Transverse colon (tissue), 4 donors: ENCODE measurements around the gene GLOD4. TPM values are rescaled to one million over a fixed set of nuclear protein-coding genes. Genes with fewer than 3 reads are reported as not detected.

Experiments used
- DNase-seq: peaks from one replicate; pipeline ENCODE4 v3.0.0-alpha.2; 2019
- H3K27ac ChIP-seq, 4 donors: fragments of 200-600 bp; sonication (generic); 2 replicates each; pipeline ENCODE4 v1.5.1; 2016 to 2018; ENCODE audit warnings: inconsistent platforms in 4 of 4
- H3K27me3 ChIP-seq: fragments of 200-600 bp; sonication (generic); 2 replicates; pipeline ENCODE4 v1.5.1; 2017; ENCODE audit warnings: inconsistent platforms
- H3K36me3 ChIP-seq, 4 donors: fragments of 200-600 bp; sonication (generic); 2 replicates each; pipeline ENCODE4 v1.5.1; 2017 to 2019; ENCODE audit warnings: inconsistent platforms in 4 of 4
- H3K4me1 ChIP-seq, 4 donors: fragments of 200-600 bp; sonication (generic); 2 replicates each; pipeline ENCODE4 v1.5.1; 2017 to 2020; ENCODE audit warnings: inconsistent platforms in 4 of 4
- H3K4me3 ChIP-seq, 4 donors: fragments of 200-600 bp; sonication (generic); 1 replicate in 1 of 4; 2 replicates in 3 of 4; pipeline versions ENCODE4 v1.5.1 to v1.6.1; 2017 to 2019; ENCODE audit warnings: inconsistent platforms in 4 of 4
- H3K9me3 ChIP-seq, 2 donors: fragments of 200-600 bp; sonication (generic); 2 replicates each; pipeline ENCODE4 v1.5.1; 2017 to 2019; ENCODE audit warnings: inconsistent platforms in 2 of 2
- EP300 ChIP-seq: sonication (generic); formaldehyde crosslinking; IDR thresholded peaks from one replicate; pipeline ENCODE4 v1.6.1; 2017; ENCODE audit warnings: antibody characterized with exemption, low read depth
- POLR2A ChIP-seq: fragments of 450-650 bp; IDR thresholded peaks from one replicate; pipeline ENCODE4 v1.6.1; 2016; ENCODE audit warnings: antibody characterized with exemption, mild to moderate bottlenecking, moderate library complexity
- POLR2AphosphoS5 ChIP-seq, 3 donors: sonication (generic); formaldehyde crosslinking; IDR thresholded peaks; one replicate each; pipeline ENCODE4 v1.6.1; 2016; ENCODE audit warnings: antibody characterized with exemption in 3 of 3
- WGBS, 2 donors: methylation state at CpG; one replicate each; pipeline ENCODE4 v1.1.5; 2018; ENCODE audit warnings: low coverage in 1 of 2; 5-methylcytosine and 5-hydroxymethylcytosine counted together
- in situ Hi-C, 4 donors: fragments of 200-750 bp; cut with MboI; loops; one replicate each; pipeline versions ENCODE4 v1.15.0 to v1.15.1; 2017; ENCODE audit warnings: low sequenced_read_pairs in 3 of 4, low pct_ligation_motif_present in 1 of 4, low pct_unique_long_range_greater_than_20kb in 1 of 4
- intact Hi-C: fragments of 100-400 bp; cut with DNase I; formaldehyde crosslinking; loops from one replicate; pipeline ENCODE4 v1.15.1; 2023; ENCODE audit warnings: low total_unique reads
- total RNA-seq, 4 donors: library from RNA; depleted of rRNA; stranded (reverse); fragments of >200 nt; gene quantifications; one replicate each; pipeline ENCODE4 v1.1.0, GENCODE V29; 2016
- TF ChIP-seq, protein P1 (sequence below), 5 experiments: fragments of 200-600 bp in 3 of 5; fragments of 450-650 bp in 2 of 5; sonication (generic) in 3 of 5; IDR thresholded peaks; 1 replicate in 2 of 5; 2 replicates in 3 of 5; pipeline ENCODE4 v1.5.1; 2016 to 2017; ENCODE audit warnings: antibody characterized with exemption in 5 of 5, inconsistent platforms in 3 of 5, mild to moderate bottlenecking in 2 of 5, moderate library complexity in 1 of 5

GLOD4 gene
- total RNA-seq, 4 donors from 2014 or later = 65.5 to 124 (median 73.7) TPM

DNA sequence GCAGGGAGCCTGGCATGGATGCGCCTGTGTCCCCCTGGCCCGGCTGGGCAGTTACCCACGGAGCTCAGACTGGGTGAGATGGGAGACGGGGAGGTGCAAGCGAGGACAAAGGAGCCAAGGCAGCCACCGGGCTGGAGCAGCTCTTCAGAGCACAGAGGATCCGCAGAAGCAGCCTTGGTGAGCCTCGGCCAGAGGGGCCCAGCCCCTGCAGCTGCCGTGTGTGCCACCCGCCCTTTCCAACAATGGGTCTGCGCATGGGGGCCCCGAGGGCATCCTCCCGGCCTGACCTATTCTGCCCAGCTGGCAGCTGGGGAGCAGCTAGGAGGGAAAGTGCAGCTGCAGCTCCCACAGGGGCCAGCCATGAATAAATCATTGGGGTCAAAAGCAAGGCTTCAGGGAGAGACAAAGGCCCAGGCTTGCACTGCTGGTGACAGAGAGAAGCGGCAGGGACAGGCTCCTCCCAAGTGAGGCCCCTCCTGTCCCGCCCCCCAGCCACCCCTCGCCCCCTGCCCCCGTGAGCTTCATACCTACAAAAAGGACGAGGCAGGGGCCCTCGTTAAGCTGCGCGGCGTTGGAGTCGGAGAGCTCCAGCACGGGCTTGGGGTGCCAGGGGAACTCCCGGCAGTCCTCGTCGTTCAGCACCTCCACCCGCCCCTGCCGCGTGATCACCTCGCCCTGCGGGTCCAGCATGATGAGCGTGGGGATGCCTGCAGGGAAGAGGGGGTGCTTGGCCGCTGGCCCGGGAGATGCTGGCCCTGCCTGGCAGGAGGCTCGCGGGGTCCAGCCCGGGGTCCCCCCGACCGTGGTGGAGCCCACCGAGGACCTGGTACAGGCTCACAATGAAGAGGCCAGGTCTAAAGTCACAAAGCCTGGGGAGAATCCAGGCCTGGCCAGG, 22.7 kb upstream of the GLOD4 start:
- Histone ChIP-seq H3K27ac (no peak overlapping the region), H3K9me3 (no peaks in the 10 kb centered on the region), H3K4me1 (no peaks in the 10 kb centered on the region), H3K27me3 (no peaks in the 10 kb centered on the region), H3K4me3 (no peak overlapping the region), H3K36me3 (no peaks in the 10 kb centered on the region)
- no peak for TF ChIP-seq EP300
- no peak for TF ChIP-seq POLR2AphosphoS5 (IDR thresholded peaks at IDR 0.05)
- TF ChIP-seq, protein P1, sequence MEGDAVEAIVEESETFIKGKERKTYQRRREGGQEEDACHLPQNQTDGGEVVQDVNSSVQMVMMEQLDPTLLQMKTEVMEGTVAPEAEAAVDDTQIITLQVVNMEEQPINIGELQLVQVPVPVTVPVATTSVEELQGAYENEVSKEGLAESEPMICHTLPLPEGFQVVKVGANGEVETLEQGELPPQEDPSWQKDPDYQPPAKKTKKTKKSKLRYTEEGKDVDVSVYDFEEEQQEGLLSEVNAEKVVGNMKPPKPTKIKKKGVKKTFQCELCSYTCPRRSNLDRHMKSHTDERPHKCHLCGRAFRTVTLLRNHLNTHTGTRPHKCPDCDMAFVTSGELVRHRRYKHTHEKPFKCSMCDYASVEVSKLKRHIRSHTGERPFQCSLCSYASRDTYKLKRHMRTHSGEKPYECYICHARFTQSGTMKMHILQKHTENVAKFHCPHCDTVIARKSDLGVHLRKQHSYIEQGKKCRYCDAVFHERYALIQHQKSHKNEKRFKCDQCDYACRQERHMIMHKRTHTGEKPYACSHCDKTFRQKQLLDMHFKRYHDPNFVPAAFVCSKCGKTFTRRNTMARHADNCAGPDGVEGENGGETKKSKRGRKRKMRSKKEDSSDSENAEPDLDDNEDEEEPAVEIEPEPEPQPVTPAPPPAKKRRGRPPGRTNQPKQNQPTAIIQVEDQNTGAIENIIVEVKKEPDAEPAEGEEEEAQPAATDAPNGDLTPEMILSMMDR (IDR thresholded peaks at IDR 0.05) = no peak
- no peak for TF ChIP-seq POLR2A
- in situ Hi-C loops (no loop called here), intact Hi-C loops (no loop called here)
- 79 to 95% methylated on average over 4 to 39 of the region's 41 CpGs for WGBS, 2 donors
- DNase-seq = no peak

DNA sequence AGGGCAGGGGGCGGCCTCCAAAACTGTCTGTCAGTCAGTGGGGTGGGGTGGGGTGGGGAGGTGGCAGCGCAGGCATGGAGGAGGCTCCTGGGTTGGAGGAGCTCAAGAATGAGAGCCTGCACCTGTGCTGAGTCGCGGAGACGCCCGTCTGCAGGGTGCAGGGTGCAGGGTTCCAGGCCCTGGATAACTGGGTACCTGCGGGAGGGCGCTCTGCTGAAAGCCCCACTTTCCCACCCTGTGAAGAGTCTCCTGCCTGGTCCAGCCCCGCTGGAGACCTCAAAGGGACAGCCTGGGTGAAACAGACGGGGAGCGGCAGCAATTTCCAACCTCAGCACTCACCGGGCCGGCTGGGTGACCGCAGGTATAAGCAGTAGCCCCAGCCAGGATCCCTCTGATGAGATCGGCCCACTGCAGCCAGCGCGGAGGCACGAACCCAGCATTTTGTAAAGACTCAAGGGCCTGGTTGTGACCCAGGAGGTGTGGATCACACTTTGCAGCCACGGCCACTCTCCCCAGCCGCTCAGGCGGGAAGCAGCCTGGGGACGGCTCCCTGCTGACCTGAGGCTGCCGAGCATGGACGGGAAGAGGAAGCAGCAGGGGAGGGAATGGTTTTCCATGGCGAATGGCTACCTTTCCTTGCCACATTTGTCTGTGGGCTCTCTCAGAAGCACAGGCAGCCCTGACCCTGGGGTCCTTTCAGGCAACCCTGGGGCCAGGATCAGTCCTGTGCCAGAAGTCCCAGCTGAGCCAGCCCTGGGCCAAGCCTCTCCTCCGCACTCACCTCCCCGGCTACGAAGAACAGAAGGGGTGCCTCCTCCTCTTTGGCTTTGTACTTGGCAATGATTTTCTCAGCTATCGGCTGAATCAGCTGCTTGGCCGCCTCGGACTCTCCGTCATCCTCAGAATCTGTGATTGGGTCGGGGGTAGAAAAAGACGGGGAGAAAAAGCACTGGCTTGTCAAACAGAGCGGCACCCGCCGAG, 21.1 kb upstream of the GLOD4 start:
- H3K4me3 ChIP-seq = no peak overlapping the region
- no peaks in the 10 kb centered on the region for H3K9me3 ChIP-seq
- intact Hi-C loops = no loop called here
- DNase-seq = no peak
- H3K4me1 ChIP-seq = no peaks in the 10 kb centered on the region
- 85 to 100% methylated on average over 3 to 37 of the region's 37 CpGs for WGBS, 2 donors
- H3K27ac ChIP-seq = no peak overlapping the region
- H3K36me3 ChIP-seq = no peaks in the 10 kb centered on the region
- TF ChIP-seq EP300 = no peak
- no peak for TF ChIP-seq POLR2A
- no peak for TF ChIP-seq POLR2AphosphoS5 (IDR thresholded peaks at IDR 0.05)
- TF ChIP-seq, protein P1 (IDR thresholded peaks at IDR 0.05) = no peak
- in situ Hi-C loops = no loop called here
- H3K27me3 ChIP-seq = no peaks in the 10 kb centered on the region

DNA sequence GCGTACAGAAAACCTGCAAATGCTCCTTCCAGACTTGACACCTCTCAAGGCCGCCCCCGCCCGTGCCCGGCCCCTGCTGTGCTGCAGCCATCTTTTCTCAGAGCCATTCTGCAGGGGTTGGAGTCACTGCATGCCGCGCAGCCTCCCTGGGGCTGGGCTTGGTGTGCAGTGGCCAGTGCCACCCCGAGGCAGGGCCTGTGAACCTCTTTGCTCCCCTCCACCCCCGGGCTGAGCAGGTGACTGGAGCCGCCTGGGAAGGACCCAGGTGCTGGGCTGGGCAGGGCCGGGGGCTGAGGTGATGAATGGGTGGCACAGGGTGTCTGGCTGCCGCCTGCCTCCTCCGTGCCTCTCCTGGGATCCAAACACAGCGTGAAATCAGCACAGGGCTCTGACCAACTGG, 20.4 kb upstream of the GLOD4 start:
- H3K4me3 ChIP-seq = no peak overlapping the region
- in situ Hi-C loops (no loop called here), intact Hi-C loops (no loop called here)
- TF ChIP-seq POLR2AphosphoS5 (IDR thresholded peaks at IDR 0.05) (no peak), POLR2A (no peak), EP300 (no peak)
- TF ChIP-seq, protein P1 (IDR thresholded peaks at IDR 0.05) = no peak
- no peaks in the 10 kb centered on the region for H3K27me3 ChIP-seq
- DNase-seq = no peak
- no peak overlapping the region for H3K27ac ChIP-seq
- no peaks in the 10 kb centered on the region for H3K36me3 ChIP-seq
- 79% methylated on average over 5 of the region's 14 CpGs; no CpG with 5 or more reads in 1 of the 2 donors for WGBS, 2 donors
- H3K4me1 ChIP-seq = no peaks in the 10 kb centered on the region
- no peaks in the 10 kb centered on the region for H3K9me3 ChIP-seq

- no peaks in the 10 kb centered on the region for H3K9me3 ChIP-seq
- TF ChIP-seq POLR2A = no peak
- TF ChIP-seq, protein P1 (IDR thresholded peaks at IDR 0.05) = no peak
- no peak for TF ChIP-seq EP300
- no peak for TF ChIP-seq POLR2AphosphoS5 (IDR thresholded peaks at IDR 0.05)
- no peaks in the 10 kb centered on the region for H3K36me3 ChIP-seq
- H3K4me3 ChIP-seq = no peak overlapping the region
- H3K4me1 ChIP-seq = no peaks in the 10 kb centered on the region
- in situ Hi-C loops (no loop called here), intact Hi-C loops (no loop called here)
- H3K27me3 ChIP-seq = no peaks in the 10 kb centered on the region
- WGBS, 2 donors = 59% methylated on average over 6 of the region's 6 CpGs; no CpG with 5 or more reads in 1 of the 2 donors
- no peak for DNase-seq
- H3K27ac ChIP-seq = no peak overlapping the region
Measured at GRCh38 chr17:801660-802059, 19.6 kb upstream of the GLOD4 start.
